Activated CD4-positive, alpha-beta memory T cell treated with anti-CD3 and anti-CD28 coated beads for 36 hours (primary cell): ENCODE results near the gene ESD. TPM values are rescaled to one million over a fixed set of nuclear protein-coding genes. Genes with fewer than 3 reads are reported as not detected.
A peak's percentile ranks its signal among the peaks of the same experiment; 100 is the strongest.

Experiments used
- CTCF ChIA-PET: fragments of 350-600 bp; sonication (Branson Sonifier 250); formaldehyde crosslinking; loops from one replicate; lab custom pipeline; 2021; ENCODE audit warnings: antibody characterized with exemption, inconsistent platforms; lab: Charles Lee
- POLR2A ChIA-PET: fragments of 350-600 bp; sonication (Branson Sonifier 250); formaldehyde crosslinking; loops from one replicate; lab custom pipeline; 2021; ENCODE audit warnings: antibody characterized with exemption; lab: Charles Lee
- DNase-seq: peaks from one replicate; pipeline ENCODE4 v3.0.0-alpha.2; 2020
- H3K27ac Mint-ChIP-seq: one replicate; pipeline ENCODE4 v1.8.0; 2021; ENCODE audit warnings: mixed read lengths
- H3K27me3 Mint-ChIP-seq: one replicate; pipeline ENCODE4 v1.8.0; 2021; ENCODE audit warnings: mixed read lengths
- H3K36me3 Mint-ChIP-seq: one replicate; pipeline ENCODE4 v1.8.0; 2021; ENCODE audit warnings: mixed read lengths
- H3K4me1 Mint-ChIP-seq: one replicate; pipeline ENCODE4 v1.8.0; 2021; ENCODE audit warnings: low read depth, mixed read lengths
- H3K4me3 Mint-ChIP-seq: one replicate; pipeline ENCODE4 v1.8.0; 2021; ENCODE audit warnings: mild to moderate bottlenecking, mixed read lengths
- H3K9me3 Mint-ChIP-seq: one replicate; pipeline ENCODE4 v1.8.0; 2021; ENCODE audit warnings: mixed read lengths
- intact Hi-C: fragments of 100-400 bp; cut with micrococcal nuclease; formaldehyde crosslinking; loops from one replicate; pipeline ENCODE4 v1.15.1; 2023
- total RNA-seq, 2 experiments: library from RNA; stranded (reverse); gene quantifications; one replicate each; pipeline ENCODE4 v1.2.3, GENCODE V29; 2021

ESD gene
- total RNA-seq, 2 experiments from 2014 or later = 137 to 146 TPM

GRCh38 chr13:46739447-46740098 lies 57.4 kb downstream of the ESD start:
- H3K27me3 Mint-ChIP-seq = no peaks in the 10 kb centered on the region
- H3K4me3 Mint-ChIP-seq = no peak overlapping the region
- H3K36me3 Mint-ChIP-seq = peaks cover 13% of the 10 kb centered on the region
- H3K27ac Mint-ChIP-seq = no peak overlapping the region
- CTCF ChIA-PET = interaction anchor here (1.3 kb wide), 1 partner anchor 10 kb away, joined by 4 read pairs; no protein-coding TSS in a partner anchor
- no peak for DNase-seq
- H3K4me1 Mint-ChIP-seq = no peaks in the 10 kb centered on the region
- POLR2A ChIA-PET = no interaction called here
- intact Hi-C loops = no loop called here
- no peaks in the 10 kb centered on the region for H3K9me3 Mint-ChIP-seq

- Mint-ChIP-seq H3K9me3 (no peaks in the 10 kb centered on the region), H3K27ac (no peak overlapping the region), H3K4me3 (no peak overlapping the region), H3K4me1 (no peaks in the 10 kb centered on the region), H3K27me3 (no peaks in the 10 kb centered on the region), H3K36me3 (peaks cover 13% of the 10 kb centered on the region)
- ChIA-PET POLR2A (no interaction called here), CTCF (interaction anchor here (1.3 kb wide), 1 partner anchor 10 kb away, joined by 4 read pairs; no protein-coding TSS in a partner anchor)
- intact Hi-C loops = no loop called here
- no peak for DNase-seq
Observed at GRCh38 chr13:46738766-46739165, 58.2 kb downstream of the ESD start.

- no peak for DNase-seq
- H3K27ac Mint-ChIP-seq = no peak overlapping the region
- H3K9me3 Mint-ChIP-seq = no peaks in the 10 kb centered on the region
- no peaks in the 10 kb centered on the region for H3K27me3 Mint-ChIP-seq
- H3K4me1 Mint-ChIP-seq = no peaks in the 10 kb centered on the region
- H3K36me3 Mint-ChIP-seq = peaks cover 13% of the 10 kb centered on the region
- no peak overlapping the region for H3K4me3 Mint-ChIP-seq
- intact Hi-C loops = no loop called here
- CTCF ChIA-PET = interaction anchor here (1.3 kb wide), 1 partner anchor 9 kb away, joined by 4 read pairs; no protein-coding TSS in a partner anchor
- POLR2A ChIA-PET = no interaction called here
Observed at GRCh38 chr13:46738055-46738454, 58.9 kb downstream of the ESD start.

GRCh38 chr13:46736541-46737310 lies 60.2 kb downstream of the ESD start:
- Mint-ChIP-seq H3K9me3 (no peaks in the 10 kb centered on the region), H3K27me3 (no peaks in the 10 kb centered on the region)
- CTCF ChIA-PET = interaction anchor here (1.3 kb wide), 1 partner anchor 185 kb away, joined by 9 read pairs; no protein-coding TSS in a partner anchor

GRCh38 chr13:46735425-46735824 lies 61.5 kb downstream of the ESD start:
- CTCF ChIA-PET = interaction anchor here (1.0 kb wide), 1 partner anchor 183 kb away, joined by 4 read pairs; no protein-coding TSS in a partner anchor
- Mint-ChIP-seq H3K4me3 (no peak overlapping the region), H3K9me3 (no peaks in the 10 kb centered on the region), H3K36me3 (peaks cover 11% of the 10 kb centered on the region), H3K27ac (no peak overlapping the region), H3K27me3 (no peaks in the 10 kb centered on the region), H3K4me1 (no peaks in the 10 kb centered on the region)
- POLR2A ChIA-PET = no interaction called here
- intact Hi-C loops = no loop called here
- DNase-seq = no peak

More at GRCh38 chr13:46736541-46737310, 60.2 kb downstream of the ESD start:
- H3K27ac Mint-ChIP-seq = no peak overlapping the region
- peaks cover 12% of the 10 kb centered on the region for H3K36me3 Mint-ChIP-seq
- DNase-seq = no peak
- H3K4me1 Mint-ChIP-seq = no peaks in the 10 kb centered on the region
- H3K4me3 Mint-ChIP-seq = no peak overlapping the region
- intact Hi-C loops = no loop called here
- POLR2A ChIA-PET = no interaction called here

GRCh38 chr13:46731535-46731934 lies 65.4 kb downstream of the ESD start:
- H3K4me3 Mint-ChIP-seq = no peak overlapping the region
- H3K36me3 Mint-ChIP-seq = peaks cover 22% of the 10 kb centered on the region
- intact Hi-C loops = no loop called here
- H3K27ac Mint-ChIP-seq = no peak overlapping the region
- no peaks in the 10 kb centered on the region for H3K4me1 Mint-ChIP-seq
- ChIA-PET CTCF (interaction anchor here (0.6 kb wide), 1 partner anchor 19 kb away, joined by 3 read pairs; no protein-coding TSS in a partner anchor), POLR2A (no interaction called here)
- no peak for DNase-seq
- no peaks in the 10 kb centered on the region for H3K27me3 Mint-ChIP-seq
- no peaks in the 10 kb centered on the region for H3K9me3 Mint-ChIP-seq

GRCh38 chr13:46728777-46729176 lies 68.2 kb downstream of the ESD start:
- POLR2A ChIA-PET = no interaction called here
- peaks cover 33% of the 10 kb centered on the region for H3K36me3 Mint-ChIP-seq
- H3K4me3 Mint-ChIP-seq = no peak overlapping the region

GRCh38 chr13:46726347-46726746 lies 70.6 kb downstream of the ESD start:
- POLR2A ChIA-PET = no interaction called here
- Mint-ChIP-seq H3K27me3 (no peaks in the 10 kb centered on the region), H3K36me3 (peaks cover 33% of the 10 kb centered on the region), H3K4me1 (no peaks in the 10 kb centered on the region), H3K27ac (no peak overlapping the region), H3K4me3 (no peak overlapping the region), H3K9me3 (no peaks in the 10 kb centered on the region)
- CTCF ChIA-PET = interaction anchor here (1.0 kb wide), 1 partner anchor 20 kb away, joined by 3 read pairs; no protein-coding TSS in a partner anchor
- intact Hi-C loops = no loop called here
- DNase-seq = no peak

More at GRCh38 chr13:46728777-46729176, 68.2 kb downstream of the ESD start:
- Mint-ChIP-seq H3K27ac (no peak overlapping the region), H3K4me1 (no peaks in the 10 kb centered on the region), H3K9me3 (no peaks in the 10 kb centered on the region), H3K27me3 (no peaks in the 10 kb centered on the region)
- CTCF ChIA-PET = interaction anchor here (1.0 to 1.3 kb wide), 5 partner anchors 10 to 235 kb away, joined by 3 to 4 read pairs (median 3); no protein-coding TSS in a partner anchor
- intact Hi-C loops = no loop called here
- peak; percentile 44 for DNase-seq

Other genes with a start within 250 kb of the ESD start
- gene LRCH1, start 244.0 kb downstream of the ESD start, total RNA-seq = 10 to 100 TPM; 16.9 to 17.9 TPM
- gene HTR2A, start 99.9 kb upstream of the ESD start, total RNA-seq = not detected